Kidney (tissue), 14 donors: ENCODE data around the gene SPTBN1. TPM values are rescaled to one million over a fixed set of nuclear protein-coding genes. Genes with fewer than 3 reads are reported as not detected.

Experiments
- DNase-seq, 5 donors: peaks; one replicate each; pipeline ENCODE4 v3.0.0-alpha.2; 2013 to 2020
- FAIRE-seq: peaks from 2 replicates; lab custom pipeline; 2012; peaks lifted over from hg19 to GRCh38; lab: Jason Lieb, UNC
- H3K27ac ChIP-seq, 2 donors: one replicate each; pipeline ENCODE4 v1.7.0; 2013; ENCODE audit warnings: low read depth in 2 of 2, low read length in 2 of 2, inconsistent platforms in 1 of 2
- H3K27me3 ChIP-seq: one replicate; pipeline ENCODE4 v1.7.1; 2013; ENCODE audit warnings: low read length, inconsistent platforms; ENCODE audit not compliant: control insufficient read depth, insufficient read depth
- H3K36me3 ChIP-seq, 3 donors: one replicate each; pipeline versions ENCODE4 v1.7.0 to v1.7.1; 2013; ENCODE audit warnings: low read length in 3 of 3, control low read depth in 1 of 3, inconsistent platforms in 1 of 3; ENCODE audit not compliant: insufficient read depth in 3 of 3, control insufficient read depth in 2 of 3
- H3K4me1 ChIP-seq, 3 donors: one replicate each; pipeline versions ENCODE4 v1.7.0 to v1.7.1; 2013; ENCODE audit warnings: low read length in 3 of 3, inconsistent platforms in 1 of 3, low read depth in 1 of 3; ENCODE audit not compliant: control insufficient read depth in 2 of 3, insufficient read depth in 2 of 3
- H3K4me3 ChIP-seq, 3 donors: one replicate each; pipeline versions ENCODE4 v1.7.0 to v1.8.1; 2013; ENCODE audit warnings: low read length in 3 of 3, control low read depth in 1 of 3, inconsistent platforms in 1 of 3
- H3K9ac ChIP-seq, 3 donors: one replicate each; pipeline versions ENCODE4 v1.7.0 to v1.7.1; 2013; ENCODE audit warnings: low read length in 3 of 3, control low read depth in 1 of 3, inconsistent platforms in 1 of 3
- H3K9me3 ChIP-seq, 3 donors: one replicate each; pipeline versions ENCODE4 v1.7.0 to v1.7.1; 2013; ENCODE audit warnings: low read length in 3 of 3, control low read depth in 1 of 3, inconsistent platforms in 1 of 3; ENCODE audit not compliant: control insufficient read depth in 2 of 3, insufficient read depth in 1 of 3
- intact Hi-C: fragments of 100-400 bp; cut with DNase I; formaldehyde crosslinking; loops from one replicate; pipeline ENCODE4 v1.11.1; 2022
- polyA plus RNA-seq: library from polyadenylated mRNA; stranded (reverse); fragments of 350-450 nt; fragmentation: Illumina TruSeq; extraction: RNeasy Lipid Tissue Mini Kit (QIAGEN cat#74804); gene quantifications from one replicate; pipeline ENCODE4 v1.2.3, GENCODE V29; 2014; ENCODE audit warnings: low read depth, low replicate concordance; ENCODE audit not compliant: insufficient read depth
- total RNA-seq: library from RNA; stranded (reverse); fragmentation: NEBNext Ultra II Directional; extraction: Animal tissue kit (Norgen Biotek cat#: 25700); gene quantifications from one replicate; pipeline ENCODE4 v1.2.1, GENCODE V29; 2021
- TF ChIP-seq, protein P1 (sequence below): IDR thresholded peaks from 3 replicates; pipeline ENCODE4 v1.5.1; 2012; ENCODE audit warnings: mild to moderate bottlenecking, moderate library complexity, borderline replicate concordance; ENCODE audit not compliant: insufficient read depth; ENCODE audit errors: extremely low read depth
- donor health status: control.
- donor health status: control.
- donor health status: control.
- donor health status: control.
- donor health status: control.
- donor health status: DM: yes; HTN: yes; CAD: no.
- donor health status: Normal renal cell carcinoma (clear cell type).

The SPTBN1 gene
- total and polyA plus RNA-seq, 2 donors from 2014 or later, result 93.2 to 313 TPM

DNA sequence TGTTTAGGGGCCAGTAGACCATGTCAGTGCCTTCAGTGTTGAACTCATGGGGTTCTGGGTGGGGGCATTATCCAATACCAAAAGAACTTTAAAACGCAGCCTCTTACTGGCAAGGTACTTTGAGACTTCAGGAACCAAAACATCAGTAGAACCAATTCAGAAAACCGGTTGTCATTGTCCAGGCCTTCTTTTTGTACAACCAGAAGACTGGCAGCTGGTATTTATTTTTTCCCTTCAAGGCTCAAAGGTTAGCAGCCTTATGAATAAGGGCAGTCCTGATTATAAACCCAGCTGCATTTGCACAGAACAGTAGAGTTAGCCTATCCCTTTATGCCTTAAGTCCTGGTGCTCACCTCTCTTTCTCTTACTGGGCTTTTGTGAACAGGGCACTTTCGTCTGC lies 153.5 kb downstream of the SPTBN1 start:
- FAIRE-seq, result no peak

DNA sequence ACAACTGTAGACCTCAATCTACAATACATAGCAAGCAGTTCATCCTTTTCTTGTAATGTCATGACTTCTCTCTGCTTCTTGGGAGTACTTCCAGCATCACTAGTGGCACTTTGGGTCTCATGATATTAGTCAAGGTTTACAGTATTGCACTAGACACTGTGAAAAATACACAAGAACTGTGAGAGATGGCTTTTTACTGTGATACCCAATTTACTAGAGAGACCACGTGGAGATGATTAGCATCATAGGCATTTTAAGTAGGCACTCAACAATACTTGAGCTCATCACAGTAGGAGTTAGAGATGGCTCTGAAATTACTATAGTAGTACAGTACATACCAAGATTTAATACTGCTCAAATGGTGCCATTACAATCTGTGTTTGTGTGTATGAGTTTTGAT lies 154.6 kb downstream of the SPTBN1 start:
- DNase-seq (no peak), FAIRE-seq (no peak)
- TF ChIP-seq, protein P1, sequence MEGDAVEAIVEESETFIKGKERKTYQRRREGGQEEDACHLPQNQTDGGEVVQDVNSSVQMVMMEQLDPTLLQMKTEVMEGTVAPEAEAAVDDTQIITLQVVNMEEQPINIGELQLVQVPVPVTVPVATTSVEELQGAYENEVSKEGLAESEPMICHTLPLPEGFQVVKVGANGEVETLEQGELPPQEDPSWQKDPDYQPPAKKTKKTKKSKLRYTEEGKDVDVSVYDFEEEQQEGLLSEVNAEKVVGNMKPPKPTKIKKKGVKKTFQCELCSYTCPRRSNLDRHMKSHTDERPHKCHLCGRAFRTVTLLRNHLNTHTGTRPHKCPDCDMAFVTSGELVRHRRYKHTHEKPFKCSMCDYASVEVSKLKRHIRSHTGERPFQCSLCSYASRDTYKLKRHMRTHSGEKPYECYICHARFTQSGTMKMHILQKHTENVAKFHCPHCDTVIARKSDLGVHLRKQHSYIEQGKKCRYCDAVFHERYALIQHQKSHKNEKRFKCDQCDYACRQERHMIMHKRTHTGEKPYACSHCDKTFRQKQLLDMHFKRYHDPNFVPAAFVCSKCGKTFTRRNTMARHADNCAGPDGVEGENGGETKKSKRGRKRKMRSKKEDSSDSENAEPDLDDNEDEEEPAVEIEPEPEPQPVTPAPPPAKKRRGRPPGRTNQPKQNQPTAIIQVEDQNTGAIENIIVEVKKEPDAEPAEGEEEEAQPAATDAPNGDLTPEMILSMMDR, result no peak
- H3K27me3 ChIP-seq, result no peaks in the 10 kb centered on the region
- peaks cover 0 to 25% (median 8%) of the 10 kb centered on the region in 3 donors for H3K36me3 ChIP-seq
- peaks cover 0 to 52% (median 29%) of the 10 kb centered on the region in 3 donors for H3K4me1 ChIP-seq
- H3K9ac ChIP-seq, result no peak overlapping the region
- H3K27ac ChIP-seq, result no peak overlapping the region
- no peaks in the 10 kb centered on the region for H3K9me3 ChIP-seq
- intact Hi-C loops, result no loop called here
- H3K4me3 ChIP-seq, result no peak overlapping the region

More for the DNA sequence above, 153.5 kb downstream of the SPTBN1 start:
- no peak for DNase-seq
- no peak overlapping the region for H3K4me3 ChIP-seq
- TF ChIP-seq, protein P1, result no peak
- H3K36me3 ChIP-seq, result peaks cover 0 to 18% (median 5%) of the 10 kb centered on the region in 3 donors
- no peak overlapping the region for H3K9ac ChIP-seq
- no peaks in the 10 kb centered on the region for H3K27me3 ChIP-seq
- H3K9me3 ChIP-seq, result no peaks in the 10 kb centered on the region
- H3K4me1 ChIP-seq, result peaks cover 0 to 56% (median 37%) of the 10 kb centered on the region in 3 donors
- peak overlapping the region; percentile 17 for H3K27ac ChIP-seq
- intact Hi-C loops, result no loop called here

DNA sequence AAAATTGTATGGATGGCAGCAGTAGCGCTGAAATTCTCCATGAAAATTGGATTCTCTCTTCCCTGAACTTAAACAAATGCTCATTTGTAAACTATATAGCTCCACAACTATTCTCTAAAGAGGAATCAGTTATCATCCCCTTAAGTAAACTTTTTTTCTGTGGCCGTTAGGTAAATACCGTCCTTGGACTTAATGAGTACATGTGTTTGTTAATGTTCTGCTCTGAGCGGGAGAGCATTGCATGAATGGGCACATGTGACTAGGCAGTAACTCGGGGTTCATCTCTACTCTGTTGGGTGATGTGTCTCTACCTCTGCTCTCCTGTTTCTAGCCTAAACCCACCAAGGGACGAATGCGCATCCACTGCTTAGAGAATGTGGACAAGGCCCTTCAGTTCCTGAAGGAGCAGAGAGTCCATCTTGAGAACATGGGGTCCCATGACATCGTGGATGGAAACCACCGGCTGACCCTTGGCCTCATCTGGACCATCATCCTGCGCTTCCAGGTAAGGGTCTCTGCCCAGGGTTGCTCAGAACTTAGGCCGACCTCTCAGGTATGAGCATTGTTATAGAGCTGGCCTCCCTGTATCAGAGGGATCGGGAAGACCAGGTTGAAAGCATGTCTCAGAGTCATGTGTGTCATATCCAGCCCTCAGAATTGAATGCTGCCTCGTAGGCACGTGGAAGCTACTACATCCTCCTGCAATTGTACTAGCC lies 155.9 kb downstream of the SPTBN1 start:
- intact Hi-C loops, result no loop called here
- TF ChIP-seq, protein P1, result no peak
- peaks cover 0 to 46% (median 29%) of the 10 kb centered on the region in 3 donors for H3K4me1 ChIP-seq

More for the DNA sequence above, 155.9 kb downstream of the SPTBN1 start:
- Histone ChIP-seq H3K27me3 (no peaks in the 10 kb centered on the region), H3K9me3 (no peaks in the 10 kb centered on the region), H3K4me3 (no peak overlapping the region), H3K9ac (no peak overlapping the region), H3K36me3 (peaks cover 2 to 36% (median 14%) of the 10 kb centered on the region in 3 donors), H3K27ac (peak overlapping the region; percentile 10 to 45)
- no peak for FAIRE-seq
- DNase-seq, result no peak
